Measurements from ENCODE around the gene DNAI7.
A peak's percentile ranks its signal among the peaks of the same experiment; 100 is the strongest.

Gene DNAI7

DNA sequence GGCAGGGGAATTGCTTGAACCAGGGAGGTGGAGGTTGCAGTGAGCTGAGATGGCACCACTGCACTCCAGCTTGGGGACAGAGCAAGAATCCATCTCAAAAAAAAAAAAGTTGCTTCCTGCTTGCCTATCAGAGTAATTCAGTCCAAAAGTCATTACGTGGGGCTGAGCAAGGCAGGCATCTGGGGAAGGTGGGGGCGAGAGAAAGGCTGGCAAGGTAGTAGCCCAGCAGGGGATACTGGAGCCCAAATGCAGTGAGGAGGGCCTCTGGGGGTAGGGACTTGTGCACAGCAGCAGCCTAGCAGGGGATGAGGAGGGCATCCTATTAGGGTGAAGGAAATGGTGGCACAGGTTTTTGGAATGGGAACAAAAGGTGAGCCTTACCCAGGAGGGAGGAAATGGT, 7.2 kb upstream of the DNAI7 start:
- Histone ChIP-seq H3K27ac (ENCODE audit: low read depth, low read length) (no peak overlapping the region), H3K4me3 (ENCODE audit: low read depth, low read length) (no peak overlapping the region), H3K9me3 (ENCODE audit: control insufficient read depth, insufficient read depth, low read depth, low read length) (no peaks in the 10 kb centered on the region), H3K9ac (ENCODE audit: low read length) (no peak overlapping the region), H3K4me1 (ENCODE audit: control insufficient read depth, insufficient read depth, low read length) (no peaks in the 10 kb centered on the region), H3K36me3 (ENCODE audit: control insufficient read depth, insufficient read depth, low read length) (peaks cover 8% of the 10 kb centered on the region; the same call in 1 of the 2 replicates), H3K27me3 (ENCODE audit: control insufficient read depth, insufficient read depth, low read length) (no peaks in the 10 kb centered on the region)

DNA sequence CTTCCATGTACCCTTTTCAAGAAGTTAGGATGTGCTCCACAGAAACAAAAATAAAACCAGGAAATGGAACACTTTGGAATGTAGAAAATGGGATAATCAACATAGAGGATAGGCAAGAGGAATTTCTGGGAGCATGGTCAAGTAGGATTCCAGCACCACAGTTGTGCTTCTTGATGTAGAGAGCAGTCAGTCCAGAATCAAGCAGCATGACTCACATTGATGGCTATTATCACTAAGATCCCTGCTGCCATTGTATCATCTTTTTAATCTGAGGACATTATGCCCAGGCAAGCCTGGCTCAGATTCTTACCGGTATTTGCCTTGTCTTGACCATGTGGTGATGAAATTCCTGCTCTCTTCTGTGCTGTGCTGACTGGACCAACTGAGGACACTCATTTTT, 5.7 kb upstream of the DNAI7 start:
- 0 out of 2 replicates have a peak, but pooled peaks cover 3% of the 10 kb centered on the region for H3K36me3 ChIP-seq (ENCODE audit: control insufficient read depth, insufficient read depth, low read length)
- peaks cover 5% of the 10 kb centered on the region; the same call in 1 of the 2 replicates for H3K4me1 ChIP-seq (ENCODE audit: control insufficient read depth, insufficient read depth, low read length)
- H3K9ac ChIP-seq (ENCODE audit: low read length): no peak overlapping the region
- H3K9me3 ChIP-seq (ENCODE audit: control insufficient read depth, insufficient read depth, low read depth, low read length): no peaks in the 10 kb centered on the region
- H3K27ac ChIP-seq (ENCODE audit: low read depth, low read length): no peak overlapping the region
- H3K27me3 ChIP-seq (ENCODE audit: control insufficient read depth, insufficient read depth, low read length): no peaks in the 10 kb centered on the region
- no peak overlapping the region for H3K4me3 ChIP-seq (ENCODE audit: low read depth, low read length)

DNA sequence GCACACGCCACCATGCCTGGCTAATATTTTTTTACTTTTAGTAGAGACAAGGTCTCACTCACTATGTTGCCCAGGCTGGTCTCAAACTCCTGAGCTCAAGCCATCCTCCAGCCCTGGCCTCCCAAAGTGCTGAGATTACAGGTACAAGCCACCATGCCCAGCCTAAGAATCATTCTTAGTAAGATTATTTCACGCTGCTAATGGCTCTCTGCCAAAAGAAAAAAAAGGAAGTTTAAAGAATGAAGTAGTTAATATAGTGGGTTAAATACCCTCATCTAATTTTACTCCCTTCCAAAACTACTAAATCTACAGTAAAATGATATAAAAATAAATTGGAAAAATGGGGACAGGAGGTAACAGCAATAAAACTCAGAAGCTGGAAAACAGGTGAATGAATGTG, 2.6 kb upstream of the DNAI7 start:
- Histone ChIP-seq H3K9me3 (ENCODE audit: control insufficient read depth, insufficient read depth, low read depth, low read length) (no peaks in the 10 kb centered on the region), H3K4me1 (ENCODE audit: control insufficient read depth, insufficient read depth, low read length) (peaks cover 8% of the 10 kb centered on the region; the same call in 1 of the 2 replicates), H3K27ac (ENCODE audit: low read depth, low read length) (no peak overlapping the region), H3K4me3 (ENCODE audit: low read depth, low read length) (no peak overlapping the region), H3K9ac (ENCODE audit: low read length) (no peak overlapping the region), H3K27me3 (ENCODE audit: control insufficient read depth, insufficient read depth, low read length) (no peaks in the 10 kb centered on the region), H3K36me3 (ENCODE audit: control insufficient read depth, insufficient read depth, low read length) (no peaks in the 10 kb centered on the region)

DNA sequence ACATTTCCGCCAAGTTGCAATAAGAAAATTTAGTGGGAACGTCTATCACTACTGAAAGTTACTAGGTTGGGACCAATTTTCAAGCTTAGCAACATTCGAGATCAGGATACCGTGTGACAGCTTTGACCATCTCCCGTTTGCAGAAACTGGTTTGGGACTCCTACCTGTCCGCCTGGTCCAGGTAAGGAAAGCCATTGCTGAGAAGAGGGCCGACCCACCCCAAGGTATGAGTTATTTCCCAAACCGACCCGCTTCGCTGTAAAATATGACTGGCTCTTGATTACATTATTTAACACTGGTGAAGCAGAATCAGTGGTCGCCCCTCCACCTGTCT, 271 bp downstream of the DNAI7 start:
- Histone ChIP-seq H3K4me3 (ENCODE audit: low read depth, low read length) (peak overlapping the region; percentile 95), H3K9ac (ENCODE audit: low read length) (peak overlapping the region; percentile 47), H3K27me3 (ENCODE audit: control insufficient read depth, insufficient read depth, low read length) (no peaks in the 10 kb centered on the region), H3K9me3 (ENCODE audit: control insufficient read depth, insufficient read depth, low read depth, low read length) (no peaks in the 10 kb centered on the region), H3K27ac (ENCODE audit: low read depth, low read length) (peak overlapping the region; percentile 24; the same call in 1 of the 2 replicates), H3K36me3 (ENCODE audit: control insufficient read depth, insufficient read depth, low read length) (no peaks in the 10 kb centered on the region), H3K4me1 (ENCODE audit: control insufficient read depth, insufficient read depth, low read length) (peaks cover 8% of the 10 kb centered on the region; the same call in 1 of the 2 replicates)

DNA sequence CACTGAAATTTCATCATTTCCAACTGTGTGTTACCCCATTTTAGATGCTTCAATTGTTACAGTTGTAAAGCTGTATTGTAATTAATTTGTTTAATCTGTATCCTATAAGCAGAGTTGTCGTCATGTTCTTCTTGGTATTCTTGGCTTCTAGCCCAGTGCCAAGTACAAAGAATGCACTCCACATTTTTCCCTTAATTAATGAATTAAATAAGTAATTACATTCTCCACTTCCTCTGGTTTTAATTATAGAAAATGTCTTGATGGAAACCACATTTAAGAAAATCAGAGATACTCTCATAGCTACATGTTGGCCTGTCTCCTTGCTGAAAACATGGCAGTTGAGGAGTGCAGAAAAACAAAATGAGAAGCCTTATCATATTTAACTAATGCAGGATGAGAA, 746 bp downstream of the DNAI7 start:
- H3K4me3 ChIP-seq (ENCODE audit: low read depth, low read length): peak overlapping the region; percentile 95
- peaks cover 8% of the 10 kb centered on the region; the same call in 1 of the 2 replicates for H3K4me1 ChIP-seq (ENCODE audit: control insufficient read depth, insufficient read depth, low read length)
- H3K9ac ChIP-seq (ENCODE audit: low read length): no peak overlapping the region
- no peak overlapping the region for H3K27ac ChIP-seq (ENCODE audit: low read depth, low read length)
- no peaks in the 10 kb centered on the region for H3K27me3 ChIP-seq (ENCODE audit: control insufficient read depth, insufficient read depth, low read length)
- H3K36me3 ChIP-seq (ENCODE audit: control insufficient read depth, insufficient read depth, low read length): no peaks in the 10 kb centered on the region
- H3K9me3 ChIP-seq (ENCODE audit: control insufficient read depth, insufficient read depth, low read depth, low read length): no peaks in the 10 kb centered on the region

DNA sequence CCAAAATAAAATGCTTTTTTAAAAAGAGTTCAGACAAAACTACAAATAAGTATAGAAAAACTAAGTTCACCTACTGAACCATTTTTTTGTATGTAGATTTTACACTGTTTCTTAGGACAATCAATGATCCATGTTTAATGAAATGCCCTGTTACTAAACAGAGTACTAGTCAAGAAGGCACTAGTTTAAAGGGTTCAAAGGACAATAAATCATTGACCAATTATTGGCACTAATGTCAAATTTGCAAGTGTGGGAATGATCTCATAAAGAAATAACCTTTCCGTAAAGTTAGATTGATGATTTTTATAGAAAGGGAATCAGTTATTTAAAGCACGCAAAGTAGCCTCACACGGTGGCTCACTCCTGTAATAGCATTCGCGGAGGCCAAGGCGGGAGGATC, 4.2 kb downstream of the DNAI7 start:
- Histone ChIP-seq H3K4me3 (ENCODE audit: low read depth, low read length) (no peak overlapping the region), H3K9me3 (ENCODE audit: control insufficient read depth, insufficient read depth, low read depth, low read length) (no peaks in the 10 kb centered on the region), H3K9ac (ENCODE audit: low read length) (no peak overlapping the region), H3K4me1 (ENCODE audit: control insufficient read depth, insufficient read depth, low read length) (peaks cover 4% of the 10 kb centered on the region; the same call in 1 of the 2 replicates), H3K36me3 (ENCODE audit: control insufficient read depth, insufficient read depth, low read length) (no peaks in the 10 kb centered on the region), H3K27ac (ENCODE audit: low read depth, low read length) (no peak overlapping the region), H3K27me3 (ENCODE audit: control insufficient read depth, insufficient read depth, low read length) (no peaks in the 10 kb centered on the region)

DNA sequence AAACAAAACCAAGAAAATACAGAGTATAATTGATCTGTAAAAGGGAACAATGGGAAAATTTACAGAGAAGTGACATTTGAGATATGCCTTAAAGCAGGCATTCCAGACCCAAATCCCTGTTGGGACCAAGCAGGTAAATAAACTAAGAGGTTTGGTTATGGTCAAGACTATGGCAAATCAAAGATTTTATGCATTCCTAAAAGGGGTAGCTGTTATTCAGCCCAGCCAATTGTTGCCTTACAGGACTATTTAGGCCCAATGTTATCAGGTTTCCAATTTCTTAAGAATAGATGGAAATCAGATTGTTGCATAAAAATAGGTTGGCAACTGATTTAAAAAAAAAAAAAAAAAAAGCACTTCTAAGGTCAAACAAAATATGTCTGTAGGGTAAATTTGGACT, 5.3 kb downstream of the DNAI7 start:
- Histone ChIP-seq H3K4me1 (ENCODE audit: control insufficient read depth, insufficient read depth, low read length) (peaks cover 3% of the 10 kb centered on the region; the same call in 1 of the 2 replicates), H3K4me3 (ENCODE audit: low read depth, low read length) (no peak overlapping the region), H3K9ac (ENCODE audit: low read length) (no peak overlapping the region), H3K9me3 (ENCODE audit: control insufficient read depth, insufficient read depth, low read depth, low read length) (no peaks in the 10 kb centered on the region), H3K27me3 (ENCODE audit: control insufficient read depth, insufficient read depth, low read length) (no peaks in the 10 kb centered on the region), H3K27ac (ENCODE audit: low read depth, low read length) (no peak overlapping the region), H3K36me3 (ENCODE audit: control insufficient read depth, insufficient read depth, low read length) (no peaks in the 10 kb centered on the region)

DNA sequence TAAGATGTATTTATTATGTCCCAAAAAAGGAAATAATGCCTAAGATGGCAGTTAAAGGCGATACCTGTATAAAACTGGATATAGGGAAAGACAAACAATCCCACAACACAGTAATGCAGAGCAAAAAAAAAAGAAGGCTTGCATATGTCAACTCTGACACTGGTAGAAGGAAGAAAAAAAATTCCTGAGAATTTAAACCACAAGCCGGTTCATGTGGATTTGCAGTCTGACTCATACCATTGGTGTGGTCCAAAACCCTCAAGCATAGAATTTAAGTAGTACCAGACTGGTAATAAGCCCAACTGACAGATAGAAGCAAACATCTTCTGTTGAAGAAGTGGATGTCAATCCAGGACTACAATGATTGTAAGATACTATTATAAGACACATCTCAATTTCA, 7.2 kb downstream of the DNAI7 start:
- Histone ChIP-seq H3K36me3 (ENCODE audit: control insufficient read depth, insufficient read depth, low read length) (no peaks in the 10 kb centered on the region), H3K4me3 (ENCODE audit: low read depth, low read length) (no peak overlapping the region), H3K27me3 (ENCODE audit: control insufficient read depth, insufficient read depth, low read length) (no peaks in the 10 kb centered on the region), H3K9me3 (ENCODE audit: control insufficient read depth, insufficient read depth, low read depth, low read length) (no peaks in the 10 kb centered on the region), H3K27ac (ENCODE audit: low read depth, low read length) (no peak overlapping the region), H3K9ac (ENCODE audit: low read length) (no peak overlapping the region), H3K4me1 (ENCODE audit: control insufficient read depth, insufficient read depth, low read length) (no peaks in the 10 kb centered on the region)

DNA sequence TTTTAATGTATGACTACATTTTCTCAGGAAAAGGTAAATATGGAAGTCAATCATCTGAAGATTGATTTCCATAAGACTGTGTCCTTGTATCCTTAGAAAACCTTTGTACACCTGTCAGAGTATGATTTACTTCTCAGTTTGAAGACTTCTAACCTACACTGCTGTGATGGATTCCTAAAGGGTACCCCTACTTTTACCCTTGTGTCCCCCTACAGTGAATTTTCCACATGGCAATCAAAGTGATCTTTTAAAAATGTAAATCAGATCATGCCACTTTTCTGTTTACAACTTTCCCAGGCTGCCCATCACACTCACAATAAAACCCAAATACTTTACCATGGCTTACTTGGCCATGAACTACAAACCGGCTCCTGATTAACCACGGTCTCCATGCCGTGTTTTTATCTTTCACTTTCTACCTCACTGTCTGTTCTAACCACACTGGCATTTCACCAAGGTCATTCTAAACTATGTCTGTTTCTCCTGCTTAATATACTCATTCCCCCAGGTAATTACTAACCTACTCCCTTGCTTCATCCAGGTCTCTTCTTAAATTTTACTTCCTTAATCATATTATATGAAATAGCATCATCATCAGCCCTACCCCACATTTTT, 8.1 kb downstream of the DNAI7 start:
- H3K9me3 ChIP-seq (ENCODE audit: control insufficient read depth, insufficient read depth, low read depth, low read length): no peaks in the 10 kb centered on the region
- no peak overlapping the region for H3K9ac ChIP-seq (ENCODE audit: low read length)
- H3K4me3 ChIP-seq (ENCODE audit: low read depth, low read length): no peak overlapping the region
- no peak overlapping the region for H3K27ac ChIP-seq (ENCODE audit: low read depth, low read length)
- no peaks in the 10 kb centered on the region for H3K27me3 ChIP-seq (ENCODE audit: control insufficient read depth, insufficient read depth, low read length)
- H3K36me3 ChIP-seq (ENCODE audit: control insufficient read depth, insufficient read depth, low read length): no peaks in the 10 kb centered on the region
- H3K4me1 ChIP-seq (ENCODE audit: control insufficient read depth, insufficient read depth, low read length): no peaks in the 10 kb centered on the region

DNA sequence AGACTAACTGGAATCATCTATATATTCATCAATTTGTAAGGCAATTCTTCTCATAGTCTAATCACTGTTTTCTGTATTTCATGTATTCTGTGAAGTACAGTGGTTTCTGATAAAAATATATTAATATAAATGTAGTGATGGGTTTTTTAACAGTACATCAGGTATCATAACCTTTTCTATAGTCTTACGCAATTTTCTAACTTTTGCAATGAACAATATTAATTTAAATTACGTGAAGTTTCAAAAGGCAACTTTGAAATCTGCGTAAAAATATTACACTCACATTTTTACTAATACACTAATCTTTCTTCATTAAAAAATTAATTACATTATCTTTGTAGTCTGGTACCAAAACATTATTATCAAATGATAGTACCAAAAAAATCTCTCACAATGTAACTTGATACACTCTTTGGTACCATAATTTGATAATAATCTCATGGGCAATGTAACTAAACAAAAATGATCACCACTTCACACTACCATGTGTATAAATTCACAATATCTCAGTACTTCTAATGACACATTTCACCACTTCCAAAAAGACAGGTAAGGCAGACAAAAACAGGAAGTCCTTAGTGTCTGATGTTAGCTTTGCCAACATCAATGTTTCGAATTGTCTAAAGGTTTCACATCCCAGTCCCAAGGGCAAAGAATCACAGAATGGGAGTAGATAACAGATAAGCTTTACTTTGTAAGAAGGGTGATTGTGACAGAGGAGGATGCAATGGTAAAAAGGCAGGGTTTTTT, 8.7 kb downstream of the DNAI7 start:
- H3K27me3 ChIP-seq (ENCODE audit: control insufficient read depth, insufficient read depth, low read length): no peaks in the 10 kb centered on the region
- no peak overlapping the region for H3K27ac ChIP-seq (ENCODE audit: low read depth, low read length)
- H3K36me3 ChIP-seq (ENCODE audit: control insufficient read depth, insufficient read depth, low read length): no peaks in the 10 kb centered on the region
- H3K9me3 ChIP-seq (ENCODE audit: control insufficient read depth, insufficient read depth, low read depth, low read length): no peaks in the 10 kb centered on the region
- no peaks in the 10 kb centered on the region for H3K4me1 ChIP-seq (ENCODE audit: control insufficient read depth, insufficient read depth, low read length)
- no peak overlapping the region for H3K9ac ChIP-seq (ENCODE audit: low read length)
- H3K4me3 ChIP-seq (ENCODE audit: low read depth, low read length): no peak overlapping the region

DNA sequence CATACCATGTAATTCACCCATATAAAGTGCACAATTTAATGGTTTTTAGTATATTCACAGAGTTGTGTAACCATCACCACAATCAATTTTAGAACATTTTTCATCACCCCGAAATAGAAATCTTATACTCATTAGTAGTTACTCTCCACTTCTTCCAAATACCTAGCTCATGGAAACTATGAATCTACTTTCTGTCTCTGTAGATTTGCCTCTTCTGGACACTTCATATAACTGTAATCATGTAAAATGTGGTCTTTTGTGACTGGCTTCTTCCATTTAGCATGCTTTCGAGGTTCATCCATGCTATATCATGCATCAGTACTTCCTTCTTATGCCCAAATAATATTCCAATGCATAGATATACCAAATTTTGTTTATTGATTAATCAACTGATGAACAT, 10.8 kb downstream of the DNAI7 start:
- Histone ChIP-seq H3K27me3 (ENCODE audit: control insufficient read depth, insufficient read depth, low read length) (no peaks in the 10 kb centered on the region), H3K4me3 (ENCODE audit: low read depth, low read length) (no peak overlapping the region), H3K9me3 (ENCODE audit: control insufficient read depth, insufficient read depth, low read depth, low read length) (no peaks in the 10 kb centered on the region), H3K4me1 (ENCODE audit: control insufficient read depth, insufficient read depth, low read length) (no peaks in the 10 kb centered on the region), H3K27ac (ENCODE audit: low read depth, low read length) (no peak overlapping the region), H3K36me3 (ENCODE audit: control insufficient read depth, insufficient read depth, low read length) (no peaks in the 10 kb centered on the region), H3K9ac (ENCODE audit: low read length) (no peak overlapping the region)
